Embryonic facial prominence (tissue), 1 donor: ENCODE data around the gene PODXL.
A peak's percentile ranks its signal among the peaks of the same experiment; 100 is the strongest.
"Not testable (repeated sequence)": the region's sequence is repeated elsewhere in the genome, so short reads cannot be mapped to it uniquely, and the experiment has no call there.

Experiments used
- DNase-seq: peaks from one replicate; pipeline ENCODE4 v3.0.0-alpha.2; 2016; ENCODE audit errors: extremely low spot score

PODXL gene

GRCh38 chr7:131538071-131538812 lies 18.2 kb downstream of the PODXL start:
- DNase-seq, result peak; percentile 41

- DNase-seq, result no peak
Measured at GRCh38 chr7:131537571-131537978, 18.9 kb downstream of the PODXL start.

GRCh38 chr7:131536361-131536849 lies 20.0 kb downstream of the PODXL start:
- DNase-seq, result no peak

- no peak for DNase-seq
Measured at GRCh38 chr7:131533566-131534561, 22.6 kb downstream of the PODXL start.

- DNase-seq, result no peak
Measured at GRCh38 chr7:131533151-131533559, 23.3 kb downstream of the PODXL start.

- DNase-seq, result no peak
Measured at GRCh38 chr7:131532570-131533091, 23.8 kb downstream of the PODXL start.

GRCh38 chr7:131530137-131530536 lies 26.3 kb downstream of the PODXL start:
- no peak for DNase-seq

GRCh38 chr7:131529617-131530016 lies 26.8 kb downstream of the PODXL start:
- no peak for DNase-seq

- DNase-seq, result no peak
Measured at GRCh38 chr7:131529179-131529578, 27.2 kb downstream of the PODXL start.

GRCh38 chr7:131527456-131527855 lies 29.0 kb downstream of the PODXL start:
- DNase-seq, result no peak

- DNase-seq, result no peak
Measured at GRCh38 chr7:131525820-131526219, 30.6 kb downstream of the PODXL start.

- DNase-seq, result no peak
Measured at GRCh38 chr7:131524703-131525102, 31.7 kb downstream of the PODXL start.

GRCh38 chr7:131524115-131524514 lies 32.3 kb downstream of the PODXL start:
- no peak for DNase-seq

- no peak for DNase-seq
Measured at GRCh38 chr7:131522325-131522930, 34.0 kb downstream of the PODXL start.

GRCh38 chr7:131521651-131522163 lies 34.7 kb downstream of the PODXL start:
- DNase-seq, result no peak

- no peak for DNase-seq
Measured at GRCh38 chr7:131518626-131519025, 37.8 kb downstream of the PODXL start.

GRCh38 chr7:131517218-131517923 lies 39.1 kb downstream of the PODXL start:
- DNase-seq, result no peak

- DNase-seq, result not testable (repeated sequence)
Measured at GRCh38 chr7:131515471-131515870, 41.0 kb downstream of the PODXL start.

GRCh38 chr7:131513245-131514061 lies 43.0 kb downstream of the PODXL start:
- DNase-seq, result peak; percentile 45
